ENCODE measurements around the gene ECI1.

DNA sequence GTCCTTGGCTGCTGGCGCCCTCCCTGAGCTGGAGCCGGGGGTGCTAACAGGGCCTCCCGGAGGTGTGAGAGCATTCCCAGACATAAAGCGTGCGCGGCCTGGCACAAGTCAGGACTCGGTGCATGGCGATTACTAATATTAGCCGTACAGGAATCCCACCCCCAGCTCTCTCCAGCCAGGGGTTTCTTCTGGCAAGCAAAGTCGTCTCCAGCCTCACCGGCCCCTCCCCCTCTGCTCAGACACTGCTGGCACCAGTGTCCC is 60.0 kb downstream of the ECI1 start:
- TF ChIP-seq CTCF (IDR thresholded peaks at IDR 0.05; ENCODE audit: low read depth, low read length, poor library complexity, severe bottlenecking), result no peak
- TF ChIP-seq EZH2phosphoT487 (IDR thresholded peaks at IDR 0.05; ENCODE audit: borderline replicate concordance, low read length), result no peak

Data from DOHH2 (cell line).